ENCODE data around the gene ADAMTS9. TPM values are rescaled to one million over a fixed set of nuclear protein-coding genes. Genes with fewer than 3 reads are reported as not detected.

The ADAMTS9 gene
- total RNA-seq, 1 experiment from 2014 or later: 1.8 TPM

GRCh38 chr3:64616953-64617352, 70.8 kb downstream of the ADAMTS9 start:
- DNase-seq (ENCODE audit: unreplicated experiment): no peak
- no TSS peak for BruUV-seq (replicated peaks)

GRCh38 chr3:64612916-64613526, 74.8 kb downstream of the ADAMTS9 start:
- TF ChIP-seq CTCF (IDR thresholded peaks at IDR 0.05; ENCODE audit: unreplicated experiment): no peak
- no peak overlapping the region for H3K4me3 Mint-ChIP-seq (ENCODE audit: unreplicated experiment)
- no peak for DNase-seq (ENCODE audit: unreplicated experiment)
- CTCF ChIA-PET: interaction anchor here (0.6 to 0.7 kb wide), 2 partner anchors 23 to 37 kb away, joined by 3 read pairs; no protein-coding TSS in a partner anchor
- H3K36me3 Mint-ChIP-seq (ENCODE audit: insufficient read depth, unreplicated experiment): no peaks in the 10 kb centered on the region
- BruUV-seq (replicated peaks): no TSS peak
- H3K27me3 Mint-ChIP-seq (ENCODE audit: insufficient read depth, unreplicated experiment): no peaks in the 10 kb centered on the region
- POLR2A ChIA-PET: no interaction called here
- H3K27ac Mint-ChIP-seq (ENCODE audit: low read depth, unreplicated experiment): no peak overlapping the region
- H3K4me1 Mint-ChIP-seq (ENCODE audit: insufficient read depth, unreplicated experiment): no peaks in the 10 kb centered on the region
- H3K9me3 Mint-ChIP-seq (ENCODE audit: unreplicated experiment): no peaks in the 10 kb centered on the region
- intact Hi-C loops (cut with micrococcal nuclease): no loop called here

More at GRCh38 chr3:64616953-64617352, 70.8 kb downstream of the ADAMTS9 start:
- H3K4me3 Mint-ChIP-seq (ENCODE audit: unreplicated experiment): no peak overlapping the region
- intact Hi-C loops (cut with micrococcal nuclease): no loop called here
- TF ChIP-seq CTCF (IDR thresholded peaks at IDR 0.05; ENCODE audit: unreplicated experiment): no peak
- H3K36me3 Mint-ChIP-seq (ENCODE audit: insufficient read depth, unreplicated experiment): no peaks in the 10 kb centered on the region
- no peak overlapping the region for H3K27ac Mint-ChIP-seq (ENCODE audit: low read depth, unreplicated experiment)
- no peaks in the 10 kb centered on the region for H3K4me1 Mint-ChIP-seq (ENCODE audit: insufficient read depth, unreplicated experiment)
- CTCF ChIA-PET: no interaction called here
- H3K27me3 Mint-ChIP-seq (ENCODE audit: insufficient read depth, unreplicated experiment): no peaks in the 10 kb centered on the region
- no peaks in the 10 kb centered on the region for H3K9me3 Mint-ChIP-seq (ENCODE audit: unreplicated experiment)
- POLR2A ChIA-PET: no interaction called here

DNA sequence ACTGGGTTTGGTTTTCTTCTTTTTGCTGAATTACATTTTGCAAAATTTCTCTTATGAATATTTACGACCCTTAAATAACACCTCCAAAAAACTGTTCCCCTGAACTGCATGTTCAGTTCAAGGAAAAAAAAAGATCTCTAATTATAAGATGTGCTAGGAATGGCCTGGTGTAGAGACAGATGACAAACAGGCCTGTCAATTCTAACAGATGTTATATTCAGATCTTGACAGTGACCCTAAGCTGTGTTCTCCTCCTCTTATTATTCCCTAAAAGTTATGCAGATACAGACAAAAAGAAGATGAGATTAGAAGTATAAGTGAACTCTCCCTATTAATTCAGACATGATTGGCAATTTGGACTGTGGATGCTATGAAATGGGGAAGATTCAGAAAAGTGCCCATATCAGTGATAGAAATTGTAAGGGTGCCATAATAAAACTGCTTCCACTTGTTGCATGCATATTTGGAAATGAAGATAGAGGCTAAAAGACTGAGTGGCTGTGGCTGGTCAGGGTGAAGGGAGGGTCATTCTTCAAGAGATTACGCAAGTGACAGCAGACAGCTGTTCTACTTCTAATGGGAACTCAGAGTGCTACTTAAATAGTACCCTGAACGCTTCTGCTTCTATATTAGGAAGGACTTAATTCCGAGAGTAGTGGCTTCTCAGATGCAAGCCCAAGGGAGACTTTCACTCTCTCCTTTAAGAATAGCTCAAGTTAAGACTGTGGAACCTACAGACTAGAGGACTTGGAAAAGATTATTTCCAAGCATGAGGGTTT, 75.5 kb downstream of the ADAMTS9 start:
- DNase-seq (ENCODE audit: unreplicated experiment): no peak
- intact Hi-C loops (cut with micrococcal nuclease): no loop called here
- Mint-ChIP-seq H3K4me1 (ENCODE audit: insufficient read depth, unreplicated experiment) (no peaks in the 10 kb centered on the region), H3K36me3 (ENCODE audit: insufficient read depth, unreplicated experiment) (no peaks in the 10 kb centered on the region), H3K9me3 (ENCODE audit: unreplicated experiment) (no peaks in the 10 kb centered on the region), H3K27ac (ENCODE audit: low read depth, unreplicated experiment) (no peak overlapping the region), H3K27me3 (ENCODE audit: insufficient read depth, unreplicated experiment) (no peaks in the 10 kb centered on the region), H3K4me3 (ENCODE audit: unreplicated experiment) (no peak overlapping the region)
- no TSS peak for BruUV-seq (replicated peaks)
- POLR2A ChIA-PET: no interaction called here
- CTCF ChIA-PET: interaction anchor here (0.6 to 0.7 kb wide), 2 partner anchors 22 to 38 kb away, joined by 3 read pairs; no protein-coding TSS in a partner anchor
- no peak for TF ChIP-seq CTCF (IDR thresholded peaks at IDR 0.05; ENCODE audit: unreplicated experiment)

- POLR2A ChIA-PET: no interaction called here
- Mint-ChIP-seq H3K36me3 (ENCODE audit: insufficient read depth, unreplicated experiment) (no peaks in the 10 kb centered on the region), H3K4me3 (ENCODE audit: unreplicated experiment) (no peak overlapping the region), H3K9me3 (ENCODE audit: unreplicated experiment) (no peaks in the 10 kb centered on the region), H3K27me3 (ENCODE audit: insufficient read depth, unreplicated experiment) (no peaks in the 10 kb centered on the region), H3K27ac (ENCODE audit: low read depth, unreplicated experiment) (no peak overlapping the region), H3K4me1 (ENCODE audit: insufficient read depth, unreplicated experiment) (no peaks in the 10 kb centered on the region)
- intact Hi-C loops (cut with micrococcal nuclease): no loop called here
- CTCF ChIA-PET: no interaction called here
- no peak for TF ChIP-seq CTCF (IDR thresholded peaks at IDR 0.05; ENCODE audit: unreplicated experiment)
- no TSS peak for BruUV-seq (replicated peaks)
- no peak for DNase-seq (ENCODE audit: unreplicated experiment)
Measured at GRCh38 chr3:64608741-64609140, 79.1 kb downstream of the ADAMTS9 start.

Measured in MCF 10A (cell line).